H1 (cell line): Measurements from ENCODE around the gene NDUFB2. TPM values are rescaled to one million over a fixed set of nuclear protein-coding genes. Genes with fewer than 3 reads are reported as not detected.

Experiments used
- CTCF ChIA-PET: fragments of 300-600 bp; sonication (Branson Sonifier 250); formaldehyde crosslinking; loops from one replicate; lab custom pipeline; 2021; ENCODE audit not compliant: partially characterized antibody; lab: Charles Lee
- POLR2A ChIA-PET: fragments of 300-600 bp; sonication (Branson Sonifier 250); formaldehyde crosslinking; loops from one replicate; lab custom pipeline; 2021; ENCODE audit warnings: inconsistent platforms; ENCODE audit not compliant: partially characterized antibody; lab: Charles Lee
- DNase-seq, 2 experiments: peaks; one replicate each; pipeline versions ENCODE4 v3.0.0 to v3.0.0-alpha.2; 2010 to 2022; ENCODE audit warnings: low spot score in 2 of 2, low read depth in 1 of 2, mixed read lengths in 1 of 2
- FAIRE-seq: peaks from 2 replicates; lab custom pipeline; 2011; peaks lifted over from hg19 to GRCh38; lab: Jason Lieb, UNC
- H2AFZ ChIP-seq: 2 replicates; pipeline ENCODE4 v1.8.1; 2012; ENCODE audit warnings: low read length, inconsistent platforms
- H2AK5ac ChIP-seq: 2 replicates; pipeline ENCODE4 v1.6.1; 2013; ENCODE audit warnings: low read depth, low read length
- H2BK120ac ChIP-seq: replicated peaks from 2 replicates; pipeline ENCODE3; 2013; ENCODE audit warnings: low read depth, low read length, inconsistent platforms
- H2BK12ac ChIP-seq: 2 replicates; pipeline ENCODE4 v1.6.1; 2013; ENCODE audit warnings: low read depth, low read length
- H2BK15ac ChIP-seq: 2 replicates; pipeline ENCODE4 v1.6.1; 2013; ENCODE audit warnings: low read length
- H2BK20ac ChIP-seq: 2 replicates; pipeline ENCODE4 v1.6.1; 2013; ENCODE audit warnings: low read length
- H2BK5ac ChIP-seq: 2 replicates; pipeline ENCODE4 v1.6.1; 2013; ENCODE audit warnings: low read depth, low read length
- H3K14ac ChIP-seq: 2 replicates; pipeline ENCODE4 v1.6.1; 2013; ENCODE audit warnings: inconsistent platforms; ENCODE audit not compliant: insufficient read length
- H3K18ac ChIP-seq: 2 replicates; pipeline ENCODE4 v1.6.1; 2013; ENCODE audit warnings: low read length; ENCODE audit errors: extremely low read depth
- H3K23ac ChIP-seq: 2 replicates; pipeline ENCODE4 v1.6.1; 2013; ENCODE audit warnings: inconsistent platforms; ENCODE audit not compliant: insufficient read length
- H3K23me2 ChIP-seq: 2 replicates; pipeline ENCODE4 v1.6.1; 2013; ENCODE audit warnings: low read depth, low read length
- H3K27ac ChIP-seq: 2 replicates; pipeline ENCODE4 v1.6.1; 2011; ENCODE audit warnings: low read depth, low read length, inconsistent platforms
- H3K27me3 ChIP-seq, 4 experiments: replicated peaks in 1 of 4; 1 replicate in 1 of 4; 2 replicates in 3 of 4; pipeline versions ENCODE4 v1.6.1 to v1.8.1; 2011 to 2013; ENCODE audit warnings: low read length in 3 of 4, mild to moderate bottlenecking in 3 of 4, inconsistent platforms in 2 of 4, mixed read lengths in 2 of 4, moderate library complexity in 1 of 4; ENCODE audit not compliant: control insufficient read depth in 3 of 4, insufficient read depth in 3 of 4; ENCODE audit errors: extremely low read depth in 1 of 4
- H3K36me3 ChIP-seq, 4 experiments: 2 replicates each; pipeline versions ENCODE4 v1.6.1 to v1.8.1; 2011 to 2013; ENCODE audit warnings: mild to moderate bottlenecking in 4 of 4, low read length in 3 of 4, moderate library complexity in 2 of 4, control low read depth in 1 of 4, inconsistent platforms in 1 of 4; ENCODE audit not compliant: insufficient read depth in 4 of 4, control insufficient read depth in 2 of 4
- H3K4ac ChIP-seq: replicated peaks from 2 replicates; pipeline ENCODE3; 2013; ENCODE audit warnings: low read length, low read depth, mixed read lengths, inconsistent platforms; ENCODE audit not compliant: insufficient read length
- H3K4me1 ChIP-seq, 4 experiments: replicated peaks in 1 of 4; 1 replicate in 1 of 4; 2 replicates in 3 of 4; pipeline versions ENCODE4 v1.6.1 to v1.8.1; 2011 to 2013; ENCODE audit warnings: low read length in 3 of 4, inconsistent platforms in 2 of 4, mixed read lengths in 1 of 4; ENCODE audit not compliant: insufficient read depth in 4 of 4, control insufficient read depth in 3 of 4
- H3K4me2 ChIP-seq, 2 experiments: 2 replicates each; pipeline versions ENCODE4 v1.6.1 to v1.8.1; 2011 to 2013; ENCODE audit warnings: low read depth in 2 of 2, low read length in 2 of 2, control low read depth in 1 of 2, inconsistent platforms in 1 of 2, mild to moderate bottlenecking in 1 of 2; ENCODE audit not compliant: insufficient read depth in 1 of 2
- H3K4me3 ChIP-seq, 4 experiments: fragments of 200-600, 300-600 bp in 1 of 4; sonication (generic), shearing (Covaris generic), sonication (Bioruptor Twin) in 1 of 4; 2 replicates each; pipeline versions ENCODE4 v1.5.1 to v1.8.1; 2011 to 2016; ENCODE audit warnings: low read length in 4 of 4, low read depth in 3 of 4, control low read depth in 2 of 4, inconsistent platforms in 2 of 4, mild to moderate bottlenecking in 2 of 4, mixed read lengths in 1 of 4, moderate library complexity in 1 of 4; ENCODE audit not compliant: insufficient read depth in 2 of 4; ENCODE audit errors: extremely low read depth in 1 of 4
- H3K56ac ChIP-seq: replicated peaks from 2 replicates; pipeline ENCODE3; 2013; ENCODE audit warnings: low read depth, mild to moderate bottlenecking, mixed read lengths, low read length, inconsistent platforms; ENCODE audit not compliant: insufficient read length
- H3K79me1 ChIP-seq: 2 replicates; pipeline ENCODE4 v1.6.1; 2013; ENCODE audit warnings: low read depth, low read length, control low read depth
- H3K79me2 ChIP-seq, 2 experiments: 2 replicates each; pipeline versions ENCODE4 v1.6.1 to v1.8.1; 2012 to 2013; ENCODE audit warnings: low read length in 2 of 2, mild to moderate bottlenecking in 2 of 2, inconsistent platforms in 1 of 2; ENCODE audit not compliant: insufficient read depth in 2 of 2, control insufficient read depth in 1 of 2
- H3K9ac ChIP-seq, 4 experiments: replicated peaks in 1 of 4; 1 replicate in 1 of 4; 2 replicates in 3 of 4; pipeline versions ENCODE4 v1.6.1 to v1.8.1; 2011 to 2013; ENCODE audit warnings: low read depth in 3 of 4, low read length in 3 of 4, control low read depth in 2 of 4, mild to moderate bottlenecking in 2 of 4, moderate library complexity in 2 of 4, inconsistent platforms in 1 of 4; ENCODE audit errors: extremely low read depth in 1 of 4
- H3K9me3 ChIP-seq, 2 experiments: 2 replicates each; pipeline versions ENCODE4 v1.6.1 to v1.8.1; 2012 to 2013; ENCODE audit warnings: mild to moderate bottlenecking in 2 of 2, moderate library complexity in 2 of 2, control low read depth in 1 of 2, inconsistent platforms in 1 of 2, low read depth in 1 of 2, low read length in 1 of 2, mixed read lengths in 1 of 2; ENCODE audit not compliant: insufficient read depth in 2 of 2
- H4K20me1 ChIP-seq, 2 experiments: replicated peaks in 1 of 2; 2 replicates each; pipeline versions ENCODE3 to v1.8.1; 2011 to 2013; ENCODE audit warnings: inconsistent platforms in 2 of 2, low read length in 2 of 2, mild to moderate bottlenecking in 1 of 2; ENCODE audit not compliant: insufficient read depth in 2 of 2, control insufficient read depth in 1 of 2
- H4K5ac ChIP-seq: 2 replicates; pipeline ENCODE4 v1.6.1; 2013; ENCODE audit warnings: low read length, low read depth, mixed read lengths, inconsistent platforms; ENCODE audit not compliant: insufficient read length
- H4K8ac ChIP-seq: 2 replicates; pipeline ENCODE4 v1.8.0; 2013; ENCODE audit warnings: mild to moderate bottlenecking, moderate library complexity, low read length, inconsistent platforms; ENCODE audit not compliant: insufficient read depth; ENCODE audit errors: extremely low read depth
- H4K91ac ChIP-seq: replicated peaks from 2 replicates; pipeline ENCODE3; 2013; ENCODE audit warnings: low read length, mixed read lengths, inconsistent platforms; ENCODE audit not compliant: insufficient read length
- EGR1 ChIP-seq: IDR thresholded peaks from 2 replicates; pipeline ENCODE4 v1.6.1; 2011; ENCODE audit warnings: low read depth, low read length, borderline replicate concordance
- JUND ChIP-seq: IDR thresholded peaks from 2 replicates; pipeline ENCODE4 v1.6.1; 2011; ENCODE audit warnings: mild to moderate bottlenecking, improper control_type of control experiment, low read length
- TBP ChIP-seq: IDR thresholded peaks from 2 replicates; pipeline ENCODE4 v1.6.1; 2011; ENCODE audit warnings: low read depth, low read length, improper control_type of control experiment
- WGBS, 2 experiments: shearing (Covaris generic) in 1 of 2; methylation state at CpG; one replicate each; pipeline versions ENCODE4 v1.1.6 to v1.1.7; 2013 to 2015; ENCODE audit warnings: low lambda C conversion rate in 2 of 2, mixed read lengths in 2 of 2, inconsistent platforms in 1 of 2, low coverage in 1 of 2, missing lambda C conversion rate in 1 of 2; ENCODE audit not compliant: insufficient replicate concordance in 2 of 2, insufficient coverage in 1 of 2, insufficient read length in 1 of 2; ENCODE audit errors: extremely low coverage in 1 of 2, missing lambda C conversion rate in 1 of 2; 5-methylcytosine and 5-hydroxymethylcytosine counted together
- polyA plus RNA-seq, 7 experiments: library from polyadenylated mRNA; depleted of rRNA in 3 of 7; stranded (reverse) in 5 of 7; unstranded in 2 of 7; fragments of >200 nt in 5 of 7; fragments of 200-250 nt in 2 of 7; gene quantifications; 1 replicate in 5 of 7; 2 replicates in 1 of 7; 4 replicates in 1 of 7; pipeline versions ENCODE4 v1.2.1 to v1.2.3, GENCODE V29; 2011 to 2013; ENCODE audit warnings: missing spikeins in 2 of 7, mixed read lengths in 2 of 7
- total RNA-seq: library from RNA; stranded (reverse); fragmentation: NEBNext Ultra II Directional; extraction: Animal tissue kit (Norgen Biotek cat#: 25700); gene quantifications from 2 replicates; pipeline ENCODE4 v1.2.1, GENCODE V29; 2021

NDUFB2 gene
- total and polyA plus RNA-seq, 2 of the 8 experiments (the other 6 are each of a cell fraction or from before 2014, with no cell fraction given) = 168 to 881 TPM

- WGBS, 2 experiments = 90% methylated on average over 6 of the region's 6 CpGs; no CpG with 5 or more reads in 1 of the 2 experiments
- no peak overlapping the region for H2BK5ac ChIP-seq
- H3K4me3 ChIP-seq = no peak overlapping the region
- H4K91ac ChIP-seq = no peak overlapping the region
- no peak overlapping the region for H2BK20ac ChIP-seq
- H3K14ac ChIP-seq = no peak overlapping the region
- no peak overlapping the region for H4K5ac ChIP-seq
- no peak overlapping the region for H2BK120ac ChIP-seq
- CTCF ChIA-PET = interaction anchor here (0.8 to 1.5 kb wide), 3 partner anchors 28 to 93 kb away, joined by 3 to 4 read pairs (median 3); no protein-coding TSS in a partner anchor
- H2BK12ac ChIP-seq = no peak overlapping the region
- 0 out of 7 replicates have a peak, but pooled peaks cover 0 to 2% (median 0%) of the 10 kb centered on the region in 4 experiments for H3K4me1 ChIP-seq
- no peak overlapping the region for H3K27ac ChIP-seq
- H3K23me2 ChIP-seq = no peaks in the 10 kb centered on the region; the same call in 1 of the 2 replicates
- no peak overlapping the region for H3K23ac ChIP-seq
- no peaks in the 10 kb centered on the region for H3K27me3 ChIP-seq
- POLR2A ChIA-PET = no interaction called here
- no peak overlapping the region; the same call in 1 of the 2 replicates for H4K8ac ChIP-seq
- no peaks in the 10 kb centered on the region for H4K20me1 ChIP-seq
- no peak overlapping the region for H2AK5ac ChIP-seq
- no peak for FAIRE-seq
- H2AFZ ChIP-seq = no peak overlapping the region
- H3K4ac ChIP-seq = no peak overlapping the region
- no peak overlapping the region for H2BK15ac ChIP-seq
- DNase-seq = no peak
- H3K4me2 ChIP-seq = no peak overlapping the region
- H3K36me3 ChIP-seq = no peaks in the 10 kb centered on the region; a peak in 1 of 8 replicates
- no peak overlapping the region for H3K9ac ChIP-seq
- H3K18ac ChIP-seq = no peak overlapping the region
- H3K79me1 ChIP-seq = no peaks in the 10 kb centered on the region
- H3K9me3 ChIP-seq = no peaks in the 10 kb centered on the region
- no peak overlapping the region for H3K56ac ChIP-seq
- TF ChIP-seq TBP = no peak
- TF ChIP-seq JUND = no peak
- no peak for TF ChIP-seq EGR1
- no peaks in the 10 kb centered on the region for H3K79me2 ChIP-seq
Measured at GRCh38 chr7:140688341-140688740, 8.2 kb upstream of the NDUFB2 start.
